ENCODE measurements around the gene WWC2. TPM values are rescaled to one million over a fixed set of nuclear protein-coding genes. Genes with fewer than 3 reads are reported as not detected.

WWC2 gene
- total RNA-seq, 1 donor from 2014 or later, result 39.6 TPM

DNA sequence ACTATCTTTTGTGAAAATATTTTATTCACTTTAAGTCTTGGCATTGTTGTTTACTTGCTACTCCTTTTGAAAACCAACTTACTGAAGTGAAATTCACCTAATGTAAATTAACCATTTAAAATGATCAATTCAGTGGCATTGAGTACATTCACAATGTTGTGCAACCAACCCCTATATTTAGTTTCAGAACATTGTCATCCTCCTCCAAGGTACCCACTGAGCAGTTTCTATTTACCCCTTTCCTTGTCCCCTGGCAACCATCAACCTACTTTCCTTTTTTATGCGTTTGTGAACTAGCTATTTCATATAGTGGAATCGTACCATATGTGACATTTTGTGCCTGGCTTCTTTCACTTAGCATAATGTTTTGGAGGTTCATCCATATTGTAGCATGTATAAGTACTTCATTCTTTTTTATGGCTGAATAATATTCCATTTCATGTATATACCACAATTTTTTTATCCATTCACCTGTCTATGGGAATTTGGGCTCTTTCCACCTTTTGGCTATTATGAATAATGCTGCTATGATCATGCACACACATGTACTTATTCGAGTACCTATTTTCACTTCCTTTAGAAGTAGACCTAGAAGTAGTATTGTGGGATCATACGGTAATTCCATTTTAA lies 85.0 kb downstream of the WWC2 start:
- H4K20me1 ChIP-seq (ENCODE audit: low read depth), result peaks cover 26% of the 10 kb centered on the region
- H3K4me1 ChIP-seq, result peaks cover 10% of the 10 kb centered on the region
- H3K27ac ChIP-seq, result no peak overlapping the region
- H3K27me3 ChIP-seq, result no peaks in the 10 kb centered on the region
- H3K9me3 ChIP-seq (ENCODE audit: low read depth), result no peaks in the 10 kb centered on the region
- H3K79me2 ChIP-seq (ENCODE audit: low read depth), result peaks cover 76% of the 10 kb centered on the region
- DNase-seq (ENCODE audit: low spot score), result no peak
- H3K27me3 Mint-ChIP-seq (ENCODE audit: insufficient read depth, low read depth), result no peaks in the 10 kb centered on the region
- no peaks in the 10 kb centered on the region for H3K36me3 ChIP-seq
- no peak overlapping the region for H3K9ac ChIP-seq
- H3K27ac Mint-ChIP-seq, result no peak overlapping the region
- H3K4me2 ChIP-seq, result peak overlapping the region; percentile 64
- peaks cover 3% of the 10 kb centered on the region for H3K36me3 Mint-ChIP-seq
- no peak overlapping the region for H2AFZ ChIP-seq (replicated peaks)
- peak overlapping the region; percentile 16 for H3K4me3 ChIP-seq
- peaks cover 25% of the 10 kb centered on the region for H3F3A ChIP-seq (ENCODE audit: low read depth)
- TF ChIP-seq EZH2 (IDR thresholded peaks at IDR 0.05) (no peak), EZH2phosphoT487 (IDR thresholded peaks at IDR 0.05) (no peak)
- TF ChIP-seq, protein P1, sequence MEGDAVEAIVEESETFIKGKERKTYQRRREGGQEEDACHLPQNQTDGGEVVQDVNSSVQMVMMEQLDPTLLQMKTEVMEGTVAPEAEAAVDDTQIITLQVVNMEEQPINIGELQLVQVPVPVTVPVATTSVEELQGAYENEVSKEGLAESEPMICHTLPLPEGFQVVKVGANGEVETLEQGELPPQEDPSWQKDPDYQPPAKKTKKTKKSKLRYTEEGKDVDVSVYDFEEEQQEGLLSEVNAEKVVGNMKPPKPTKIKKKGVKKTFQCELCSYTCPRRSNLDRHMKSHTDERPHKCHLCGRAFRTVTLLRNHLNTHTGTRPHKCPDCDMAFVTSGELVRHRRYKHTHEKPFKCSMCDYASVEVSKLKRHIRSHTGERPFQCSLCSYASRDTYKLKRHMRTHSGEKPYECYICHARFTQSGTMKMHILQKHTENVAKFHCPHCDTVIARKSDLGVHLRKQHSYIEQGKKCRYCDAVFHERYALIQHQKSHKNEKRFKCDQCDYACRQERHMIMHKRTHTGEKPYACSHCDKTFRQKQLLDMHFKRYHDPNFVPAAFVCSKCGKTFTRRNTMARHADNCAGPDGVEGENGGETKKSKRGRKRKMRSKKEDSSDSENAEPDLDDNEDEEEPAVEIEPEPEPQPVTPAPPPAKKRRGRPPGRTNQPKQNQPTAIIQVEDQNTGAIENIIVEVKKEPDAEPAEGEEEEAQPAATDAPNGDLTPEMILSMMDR (IDR thresholded peaks at IDR 0.05), result no peak
- H3K4me3 Mint-ChIP-seq, result no peak overlapping the region
- peaks cover under 1% of the 10 kb centered on the region for H3K9me3 Mint-ChIP-seq
- peaks cover 15% of the 10 kb centered on the region for H3K4me1 Mint-ChIP-seq

DNA sequence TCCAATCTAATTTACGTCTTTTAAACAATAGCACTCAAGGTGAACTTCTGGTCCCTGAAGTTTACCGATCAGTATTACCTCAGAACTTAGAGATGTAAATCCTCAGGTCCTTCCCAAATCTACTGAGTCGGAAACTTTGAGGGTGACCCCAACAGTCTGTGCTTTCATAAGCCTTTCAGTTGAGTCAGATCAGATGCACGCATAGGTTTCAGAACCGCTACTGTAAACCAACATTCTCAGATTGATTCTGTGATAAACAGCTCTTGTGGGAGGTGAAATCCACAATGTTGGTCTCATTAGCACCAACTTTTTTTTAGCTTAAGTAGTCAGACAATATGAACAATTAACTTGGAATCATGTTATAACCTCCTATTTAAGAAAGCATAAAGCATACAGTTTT lies 86.0 kb downstream of the WWC2 start:
- H3K27me3 ChIP-seq, result no peaks in the 10 kb centered on the region
- no peak for DNase-seq (ENCODE audit: low spot score)
- Mint-ChIP-seq H3K36me3 (peaks cover 3% of the 10 kb centered on the region), H3K27me3 (ENCODE audit: insufficient read depth, low read depth) (no peaks in the 10 kb centered on the region), H3K4me3 (no peak overlapping the region), H3K9me3 (no peaks in the 10 kb centered on the region), H3K4me1 (peaks cover 21% of the 10 kb centered on the region), H3K27ac (no peak overlapping the region)
- H3K4me3 ChIP-seq, result no peak overlapping the region
- no peak overlapping the region for H3K9ac ChIP-seq
- peaks cover 17% of the 10 kb centered on the region for H3K4me1 ChIP-seq
- peaks cover 70% of the 10 kb centered on the region for H3K79me2 ChIP-seq (ENCODE audit: low read depth)
- H3K27ac ChIP-seq, result no peak overlapping the region
- peaks cover 25% of the 10 kb centered on the region for H3F3A ChIP-seq (ENCODE audit: low read depth)
- TF ChIP-seq, protein P1 (IDR thresholded peaks at IDR 0.05), result no peak
- TF ChIP-seq EZH2phosphoT487 (IDR thresholded peaks at IDR 0.05) (no peak), EZH2 (IDR thresholded peaks at IDR 0.05) (no peak)
- H4K20me1 ChIP-seq (ENCODE audit: low read depth), result peaks cover 21% of the 10 kb centered on the region
- no peak overlapping the region for H2AFZ ChIP-seq (replicated peaks)
- H3K9me3 ChIP-seq (ENCODE audit: low read depth), result no peaks in the 10 kb centered on the region
- H3K4me2 ChIP-seq, result no peak overlapping the region
- no peaks in the 10 kb centered on the region for H3K36me3 ChIP-seq

DNA sequence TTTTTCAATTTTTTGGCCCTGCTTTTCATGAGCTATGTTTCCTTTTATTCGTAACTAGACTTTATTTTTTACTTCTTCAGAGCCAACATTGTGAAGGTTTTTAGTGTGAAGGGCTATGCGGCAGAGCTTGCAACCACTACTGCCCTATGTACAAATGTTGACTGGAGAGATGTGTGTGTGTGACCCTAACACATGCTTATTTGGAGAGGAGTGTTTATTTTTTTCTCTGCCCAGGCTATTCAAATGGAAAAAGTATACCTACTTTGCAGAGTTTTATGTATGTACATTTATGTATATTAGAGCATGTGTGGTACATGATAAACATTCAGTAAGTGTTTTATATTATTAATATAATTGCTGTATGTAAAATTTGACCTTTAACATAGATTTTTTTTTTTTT lies 86.5 kb downstream of the WWC2 start:
- Histone ChIP-seq H3K4me1 (peaks cover 19% of the 10 kb centered on the region), H3K36me3 (no peaks in the 10 kb centered on the region), H3K4me2 (no peak overlapping the region), H3K9me3 (ENCODE audit: low read depth) (no peaks in the 10 kb centered on the region), H3K4me3 (no peak overlapping the region), H2AFZ (replicated peaks) (no peak overlapping the region), H3K27ac (no peak overlapping the region), H3K27me3 (no peaks in the 10 kb centered on the region), H4K20me1 (ENCODE audit: low read depth) (peaks cover 21% of the 10 kb centered on the region), H3F3A (ENCODE audit: low read depth) (peaks cover 25% of the 10 kb centered on the region), H3K9ac (no peak overlapping the region), H3K79me2 (ENCODE audit: low read depth) (peaks cover 70% of the 10 kb centered on the region)
- Mint-ChIP-seq H3K36me3 (peaks cover 3% of the 10 kb centered on the region), H3K9me3 (no peaks in the 10 kb centered on the region), H3K27ac (no peak overlapping the region), H3K4me3 (no peak overlapping the region), H3K4me1 (peaks cover 21% of the 10 kb centered on the region), H3K27me3 (ENCODE audit: insufficient read depth, low read depth) (no peaks in the 10 kb centered on the region)
- DNase-seq (ENCODE audit: low spot score), result no peak
- TF ChIP-seq EZH2 (IDR thresholded peaks at IDR 0.05) (no peak), EZH2phosphoT487 (IDR thresholded peaks at IDR 0.05) (no peak)
- TF ChIP-seq, protein P1 (IDR thresholded peaks at IDR 0.05), result no peak
